SK-N-SH treated with all-trans-retinoic acid at 6 μM for 48 hours (cell line): ENCODE data around the gene NRXN3.

Experiments
- ATAC-seq: fragments of 200-7000 bp; cut with Tn5 transposase; 3 replicates; pipeline ENCODE4 v1.9.1; 2020; ENCODE audit warnings: mild to moderate bottlenecking, moderate library complexity
- ARNTL ChIP-seq: fragments of 450-650 bp; formaldehyde crosslinking; IDR thresholded peaks from 2 replicates; pipeline ENCODE4 v1.5.0; 2020; ENCODE audit warnings: low read depth, mild to moderate bottlenecking, moderate library complexity, borderline replicate concordance
- CREB5 ChIP-seq: fragments of 250-450 bp; sonication (Bioruptor Pico); IDR thresholded peaks from 2 replicates; pipeline ENCODE4 v1.5.1; 2020; ENCODE audit warnings: low read depth, mild to moderate bottlenecking, moderate library complexity
- CSDC2 ChIP-seq: fragments of 250-450 bp; sonication (Bioruptor Pico); IDR thresholded peaks from 2 replicates; pipeline ENCODE4 v1.5.0; 2020; ENCODE audit warnings: mild to moderate bottlenecking, moderate library complexity
- CSRNP3 ChIP-seq: fragments of 250-450 bp; sonication (Bioruptor Pico); IDR thresholded peaks from 2 replicates; pipeline ENCODE4 v1.5.1; 2021; ENCODE audit warnings: mild to moderate bottlenecking, moderate library complexity
- ESRRG ChIP-seq: fragments of 250-450 bp; sonication (Bioruptor Pico); IDR thresholded peaks from 2 replicates; pipeline ENCODE4 v1.6.1; 2021; ENCODE audit warnings: mild to moderate bottlenecking
- GLIS3 ChIP-seq: fragments of 250-450 bp; sonication (Bioruptor Pico); IDR thresholded peaks from 2 replicates; pipeline ENCODE4 v1.5.0; 2020; ENCODE audit warnings: mild to moderate bottlenecking, moderate library complexity
- ISL1 ChIP-seq: fragments of 250-450 bp; sonication (Bioruptor Pico); IDR thresholded peaks from 2 replicates; pipeline ENCODE4 v2.1.2; 2022; ENCODE audit warnings: mild to moderate bottlenecking, moderate library complexity
- OSR1 ChIP-seq: fragments of 250-450 bp; sonication (Bioruptor Pico); IDR thresholded peaks from 2 replicates; pipeline ENCODE4 v1.8.0; 2022; ENCODE audit warnings: moderate library complexity, mild to moderate bottlenecking, inconsistent platforms
- POU6F1 ChIP-seq: fragments of 250-450 bp; sonication (Bioruptor Pico); IDR thresholded peaks from 2 replicates; pipeline ENCODE4 v1.8.0; 2021; ENCODE audit warnings: low read depth, mild to moderate bottlenecking, moderate library complexity, borderline replicate concordance
- PPARA ChIP-seq: fragments of 250-450 bp; sonication (Bioruptor Pico); IDR thresholded peaks from 2 replicates; pipeline ENCODE4 v1.5.0; 2020; ENCODE audit warnings: mild to moderate bottlenecking, borderline replicate concordance
- RARB ChIP-seq: fragments of 250-450 bp; sonication (Bioruptor Pico); IDR thresholded peaks from 2 replicates; pipeline ENCODE4 v1.8.0; 2021; ENCODE audit warnings: mild to moderate bottlenecking, moderate library complexity
- TOX ChIP-seq: fragments of 250-450 bp; sonication (Bioruptor Pico); IDR thresholded peaks from 2 replicates; pipeline ENCODE4 v1.8.0; 2021; ENCODE audit warnings: mild to moderate bottlenecking, moderate library complexity, borderline replicate concordance
- TSHZ2 ChIP-seq: fragments of 250-450 bp; sonication (Bioruptor Pico); IDR thresholded peaks from 2 replicates; pipeline ENCODE4 v1.5.0; 2020; ENCODE audit warnings: mild to moderate bottlenecking, moderate library complexity
- ZC3H10 ChIP-seq: fragments of 250-450 bp; sonication (Bioruptor Pico); IDR thresholded peaks from 2 replicates; pipeline ENCODE4 v1.5.1; 2021; ENCODE audit warnings: mild to moderate bottlenecking, moderate library complexity
- ZFP3 ChIP-seq: fragments of 250-450 bp; sonication (Bioruptor Pico); IDR thresholded peaks from 2 replicates; pipeline ENCODE4 v1.5.0; 2020; ENCODE audit warnings: mild to moderate bottlenecking, moderate library complexity
- ZFP30 ChIP-seq: fragments of 450-650 bp; formaldehyde crosslinking; IDR thresholded peaks from 2 replicates; pipeline ENCODE4 v1.5.0; 2022; ENCODE audit warnings: mild to moderate bottlenecking, moderate library complexity
- ZNF565 ChIP-seq: fragments of 450-650 bp; formaldehyde crosslinking; conservative IDR thresholded peaks from 2 replicates; pipeline ENCODE4 v1.5.0; 2020; ENCODE audit warnings: low read depth, mild to moderate bottlenecking, moderate library complexity
- ZNF70 ChIP-seq: fragments of 450-650 bp; formaldehyde crosslinking; IDR thresholded peaks from 2 replicates; pipeline ENCODE4 v1.5.0; 2020; ENCODE audit warnings: mild to moderate bottlenecking, moderate library complexity
- ZNF8 ChIP-seq: fragments of 450-650 bp; formaldehyde crosslinking; IDR thresholded peaks from 2 replicates; pipeline ENCODE4 v1.5.0; 2020; ENCODE audit warnings: mild to moderate bottlenecking, moderate library complexity

NRXN3 gene

GRCh38 chr14:78488938-78489337 lies 318.8 kb downstream of the NRXN3 start:
- ATAC-seq, result no peak
- TF ChIP-seq ZFP3 (no peak), ARNTL (no peak), ISL1 (CRISPR knock-in tag) (no peak), GLIS3 (CRISPR knock-in tag) (no peak)
- TF ChIP-seq, all 23 proteins: peak for 0

- ATAC-seq, result no peak
- no peak for TF ChIP-seq CSRNP3 (CRISPR knock-in tag)
- TF ChIP-seq RARB, result no peak
- no peak for TF ChIP-seq OSR1 (CRISPR knock-in tag)
- TF ChIP-seq GLIS3 (CRISPR knock-in tag), result no peak
- TF ChIP-seq CREB5, result no peak
- TF ChIP-seq ZFP30 (CRISPR knock-in tag), result no peak
- TF ChIP-seq PPARA (CRISPR knock-in tag), result no peak
Measured at GRCh38 chr14:78491048-78491447, 320.9 kb downstream of the NRXN3 start.

- ATAC-seq, result no peak
- no peak for TF ChIP-seq CREB5
- TF ChIP-seq ZNF70, result no peak
- TF ChIP-seq CSRNP3 (CRISPR knock-in tag), result no peak
- no peak for TF ChIP-seq TSHZ2
- no peak for TF ChIP-seq PPARA (CRISPR knock-in tag)
- no peak for TF ChIP-seq ESRRG (CRISPR knock-in tag)
- TF ChIP-seq CSDC2 (CRISPR knock-in tag), result no peak
- TF ChIP-seq OSR1 (CRISPR knock-in tag), result no peak
- TF ChIP-seq RARB, result no peak
- TF ChIP-seq ZNF8 (CRISPR knock-in tag), result no peak
- TF ChIP-seq ZFP3, result no peak
- no peak for TF ChIP-seq ZFP30 (CRISPR knock-in tag)
- no peak for TF ChIP-seq ZNF565 (CRISPR knock-in tag)
- no peak for TF ChIP-seq ISL1 (CRISPR knock-in tag)
- TF ChIP-seq POU6F1 (CRISPR knock-in tag), result no peak
- no peak for TF ChIP-seq ZC3H10 (CRISPR knock-in tag)
- no peak for TF ChIP-seq TOX (CRISPR knock-in tag)
Measured at GRCh38 chr14:78498062-78498595, 328.0 kb downstream of the NRXN3 start.
